Upper lobe of left lung (tissue), 6 donors: Measurements from ENCODE around the gene OR5AU1. TPM values are rescaled to one million over a fixed set of nuclear protein-coding genes. Genes with fewer than 3 reads are reported as not detected.

Source experiments
- ATAC-seq, 2 donors: fragments of 200-7000 bp; cut with Tn5 transposase; one replicate each; pipeline ENCODE4 v1.9.1; 2022; ENCODE audit warnings: mild to moderate bottlenecking in 2 of 2, moderate library complexity in 2 of 2; ENCODE audit not compliant: low FRiP score in 2 of 2
- DNase-seq, 2 donors: peaks; one replicate each; pipeline ENCODE4 v3.0.0-alpha.2; 2019 to 2020
- H3K27ac ChIP-seq, 4 donors: fragments of 200-600 bp; sonication (generic); one replicate each; pipeline ENCODE4 v1.5.1; 2016 to 2019
- H3K27me3 ChIP-seq, 4 donors: fragments of 200-600 bp; sonication (generic); one replicate each; pipeline ENCODE4 v1.5.1; 2017 to 2019
- H3K36me3 ChIP-seq, 4 donors: fragments of 200-600 bp; sonication (generic); one replicate each; pipeline ENCODE4 v1.5.1; 2016 to 2019
- H3K4me1 ChIP-seq, 4 donors: fragments of 200-600 bp; sonication (generic); one replicate each; pipeline ENCODE4 v1.5.1; 2018 to 2019
- H3K4me3 ChIP-seq, 4 donors: fragments of 200-600 bp; sonication (generic); one replicate each; pipeline ENCODE4 v1.5.1; 2017 to 2019; ENCODE audit warnings: mild to moderate bottlenecking in 2 of 4, moderate library complexity in 1 of 4
- H3K9me3 ChIP-seq, 4 donors: fragments of 200-600 bp; sonication (generic); one replicate each; pipeline ENCODE4 v1.5.1; 2018 to 2019
- CTCF ChIP-seq, 6 experiments: fragments of 450-650 bp in 4 of 6; fragments of 200-600 bp in 2 of 6; sonication (generic) in 2 of 6; IDR thresholded peaks; one replicate each; pipeline ENCODE4 v1.5.1; 2016 to 2019; ENCODE audit warnings: antibody characterized with exemption in 6 of 6
- EP300 ChIP-seq, 4 donors: sonication (generic); formaldehyde crosslinking; IDR thresholded peaks; one replicate each; pipeline ENCODE4 v1.5.1; 2017; ENCODE audit warnings: antibody characterized with exemption in 4 of 4, control low read depth in 2 of 4
- POLR2A ChIP-seq, 4 donors: fragments of 450-650 bp; IDR thresholded peaks; one replicate each; pipeline ENCODE4 v1.5.1; 2016 to 2017; ENCODE audit warnings: antibody characterized with exemption in 4 of 4, mild to moderate bottlenecking in 2 of 4
- POLR2AphosphoS5 ChIP-seq, 2 donors: sonication (generic); formaldehyde crosslinking; IDR thresholded peaks; one replicate each; pipeline ENCODE4 v1.5.1; 2017; ENCODE audit warnings: antibody characterized with exemption in 2 of 2
- WGBS, 2 donors: methylation state at CpG; one replicate each; pipeline ENCODE4 v1.1.5; 2017 to 2018; 5-methylcytosine and 5-hydroxymethylcytosine counted together
- total RNA-seq, 6 donors: library from RNA; depleted of rRNA in 4 of 6; stranded (reverse); fragments of >200 nt in 4 of 6; gene quantifications; one replicate each; pipeline versions ENCODE4 v1.1.0 to v1.2.1, GENCODE V29; 2016 to 2021
- donor health status: DM: no; HTN: no; CAD: no; lungs with moderate emphysema.
- donor health status: DM: no; HTN: yes; CAD: no; lungs with severe emphysema.

Gene OR5AU1
- not detected for total RNA-seq

DNA sequence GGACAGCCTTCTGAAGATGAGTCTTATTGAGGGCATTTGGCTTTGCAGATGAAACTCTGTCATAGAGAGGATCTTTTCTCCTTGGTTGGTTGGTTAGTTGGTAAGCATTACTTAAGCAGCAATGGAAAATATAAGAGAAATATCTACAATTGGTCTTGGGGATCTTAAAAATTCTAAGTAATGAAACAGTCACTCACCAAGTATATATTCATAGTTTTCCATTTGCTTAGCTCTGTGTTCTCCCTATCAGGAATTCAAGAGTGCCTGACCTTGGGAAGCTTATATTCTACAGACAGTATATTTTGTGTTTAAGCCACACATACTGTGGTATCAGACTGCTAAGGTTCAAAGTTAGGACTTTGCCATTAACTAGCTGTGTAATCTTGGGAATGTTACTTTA, at the start of gene OR5AU1:
OR5AU1 (minus strand) TSS at position 101 of the 400 bp plus-strand sequence. CDS start 191 bp downstream, outside the sequence.
- Histone ChIP-seq H3K27me3 (no peaks in the 10 kb centered on the region), H3K4me3 (no peak within 1 kb of the TSS), H3K9me3 (no peaks in the 10 kb centered on the region), H3K27ac (no peak within 1 kb of the TSS), H3K4me1 (no peaks in the 10 kb centered on the region), H3K36me3 (no peaks in the 10 kb centered on the region)
- ATAC-seq (no peak), DNase-seq (no peak)
- no peak for TF ChIP-seq POLR2A (IDR thresholded peaks at IDR 0.05)
- TF ChIP-seq POLR2AphosphoS5 (IDR thresholded peaks at IDR 0.05): no peak
- TF ChIP-seq EP300 (IDR thresholded peaks at IDR 0.05): no peak
- TF ChIP-seq CTCF (IDR thresholded peaks at IDR 0.05): no peak

- Histone ChIP-seq H3K9me3 (no peaks in the 10 kb centered on the region), H3K27ac (no peak overlapping the region), H3K27me3 (no peaks in the 10 kb centered on the region), H3K4me3 (no peak overlapping the region), H3K36me3 (peaks cover 14 to 48% (median 27%) of the 10 kb centered on the region in 4 donors), H3K4me1 (peaks cover 0 to 30% (median 9%) of the 10 kb centered on the region in 4 donors)
- WGBS, 2 donors: 75 to 80% methylated on average over 4 of the region's 4 CpGs
- TF ChIP-seq POLR2AphosphoS5 (IDR thresholded peaks at IDR 0.05): no peak
- no peak for TF ChIP-seq EP300 (IDR thresholded peaks at IDR 0.05)
- TF ChIP-seq POLR2A (IDR thresholded peaks at IDR 0.05): no peak
- no peak for TF ChIP-seq CTCF (IDR thresholded peaks at IDR 0.05)
- ATAC-seq (no peak), DNase-seq (peak in 1 of 2 donors; percentile 67)
Measured at GRCh38 chr14:21205026-21205677, 49.3 kb upstream of the OR5AU1 start.

DNA sequence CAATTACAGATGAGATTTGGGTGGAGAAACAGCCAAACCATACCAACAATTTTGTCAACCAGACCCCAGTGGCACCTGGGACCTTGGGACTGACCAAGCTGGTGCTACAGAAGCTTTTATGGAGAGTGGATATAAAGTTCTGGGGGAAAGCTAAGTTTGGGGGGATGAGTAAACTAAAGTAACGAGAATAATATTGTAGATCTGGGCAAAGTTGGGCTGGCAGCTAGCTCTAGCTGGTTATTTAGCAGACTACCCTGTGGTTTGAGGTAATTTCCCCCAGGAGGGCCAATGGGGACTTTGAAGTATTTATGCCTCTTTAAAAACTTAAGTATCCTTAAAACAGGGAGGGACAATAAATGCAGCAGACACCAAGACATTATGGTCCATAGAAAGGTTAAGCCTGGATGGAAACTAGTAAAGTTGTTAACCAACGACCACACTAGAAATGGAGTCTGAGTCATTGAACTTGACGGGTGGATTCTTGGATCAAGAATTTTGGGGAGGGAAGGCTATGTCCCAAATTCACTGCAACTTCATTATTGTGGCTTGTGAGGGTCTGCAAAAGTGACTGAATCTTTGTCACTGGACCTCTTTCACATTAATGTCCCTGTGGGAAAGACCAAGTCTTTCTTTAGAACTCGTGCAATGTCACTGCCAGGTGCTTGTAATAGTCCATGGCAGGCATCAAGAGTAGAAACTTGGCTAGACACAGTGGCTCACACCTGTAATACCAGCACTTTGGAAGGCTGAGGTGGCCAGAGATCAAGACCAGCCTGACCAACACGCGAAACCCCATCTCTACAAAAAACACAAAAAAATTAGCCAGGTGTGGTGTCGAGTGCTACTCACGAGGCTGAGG, 48.5 kb upstream of the OR5AU1 start:
- no peaks in the 10 kb centered on the region for H3K9me3 ChIP-seq
- H3K4me1 ChIP-seq: peaks cover 0 to 30% (median 9%) of the 10 kb centered on the region in 4 donors
- WGBS, 2 donors: 77 to 83% methylated on average over 8 of the region's 8 CpGs
- DNase-seq (no peak), ATAC-seq (peak; percentile 15 to 60)
- H3K27me3 ChIP-seq: no peaks in the 10 kb centered on the region
- TF ChIP-seq CTCF (IDR thresholded peaks at IDR 0.05) (no peak), EP300 (IDR thresholded peaks at IDR 0.05) (no peak), POLR2AphosphoS5 (IDR thresholded peaks at IDR 0.05) (no peak), POLR2A (IDR thresholded peaks at IDR 0.05) (no peak)
- H3K4me3 ChIP-seq: no peak overlapping the region
- H3K27ac ChIP-seq: no peak overlapping the region
- H3K36me3 ChIP-seq: peaks cover 7 to 40% (median 20%) of the 10 kb centered on the region in 4 donors

DNA sequence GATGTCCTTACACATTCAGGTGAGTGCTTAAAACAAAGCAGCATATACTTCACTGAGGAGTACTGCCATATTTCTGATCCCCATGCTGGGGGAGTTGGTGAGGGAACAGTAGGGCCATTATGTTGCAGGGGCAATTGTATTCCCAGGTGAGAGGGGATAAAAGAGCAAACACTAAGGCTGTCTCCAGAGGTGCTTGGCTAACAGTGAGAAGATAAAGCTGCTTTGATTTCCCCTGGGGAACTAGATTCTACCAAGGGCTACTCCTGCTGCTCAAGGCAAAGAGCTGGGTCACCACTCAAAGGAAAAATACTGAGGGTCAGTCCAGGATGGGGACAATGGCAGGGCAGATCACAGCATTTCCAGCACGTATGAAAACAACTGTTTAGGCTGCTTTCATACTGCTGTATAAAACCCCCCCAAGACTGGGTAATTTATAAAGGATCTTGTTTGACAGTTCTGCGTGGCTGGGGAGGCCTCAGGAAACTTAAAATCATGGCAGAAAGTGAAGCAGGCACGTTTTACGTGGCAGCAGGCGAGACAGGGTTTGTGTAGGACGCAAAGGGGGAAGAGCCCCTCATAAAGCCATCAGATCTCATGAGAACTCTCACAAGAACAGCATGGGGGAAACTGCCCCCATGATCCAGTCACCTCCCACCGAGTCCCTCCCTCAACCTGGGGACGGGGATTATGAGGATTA, 47.8 kb upstream of the OR5AU1 start:
- DNase-seq (no peak), ATAC-seq (no peak)
- WGBS, 2 donors: 81% methylated on average over 8 of the region's 8 CpGs
- H3K4me3 ChIP-seq: no peak overlapping the region
- no peaks in the 10 kb centered on the region for H3K27me3 ChIP-seq
- H3K36me3 ChIP-seq: peaks cover 0 to 32% (median 13%) of the 10 kb centered on the region in 4 donors
- H3K27ac ChIP-seq: no peak overlapping the region
- H3K9me3 ChIP-seq: no peaks in the 10 kb centered on the region
- TF ChIP-seq POLR2A (IDR thresholded peaks at IDR 0.05) (no peak), POLR2AphosphoS5 (IDR thresholded peaks at IDR 0.05) (no peak), EP300 (IDR thresholded peaks at IDR 0.05) (no peak), CTCF (IDR thresholded peaks at IDR 0.05) (no peak)
- peaks cover 0 to 30% (median 9%) of the 10 kb centered on the region in 4 donors for H3K4me1 ChIP-seq
